Stimulated activated CD4-positive, alpha-beta T cell treated with anti-CD3 and anti-CD28 coated beads, Interleukin-2, amount 100 ng/mL, for 4 hours (primary cell): ENCODE measurements around the gene RPS29.

Source experiments
- DNase-seq: peaks from one replicate; pipeline ENCODE4 v3.0.0-alpha.2; 2020; ENCODE audit warnings: low read depth

RPS29 gene

GRCh38 chr14:49550286-49551184 lies 35.6 kb downstream of the RPS29 start:
- DNase-seq, result no peak

GRCh38 chr14:49549881-49550280 lies 36.3 kb downstream of the RPS29 start:
- DNase-seq, result no peak

- no peak for DNase-seq
These were observed 36.7 kb downstream of the RPS29 start for GRCh38 chr14:49549446-49549845.

- no peak for DNase-seq
These were observed 39.4 kb downstream of the RPS29 start for GRCh38 chr14:49546766-49547165.

GRCh38 chr14:49545716-49546115 lies 40.5 kb downstream of the RPS29 start:
- DNase-seq, result no peak

- DNase-seq, result no peak
These were observed 41.1 kb downstream of the RPS29 start for GRCh38 chr14:49545071-49545470.

- DNase-seq, result no peak
These were observed 45.1 kb downstream of the RPS29 start for GRCh38 chr14:49541049-49541448.

GRCh38 chr14:49538852-49539251 lies 47.3 kb downstream of the RPS29 start:
- no peak for DNase-seq
